ENCODE measurements around the gene B4GALNT3. TPM values are rescaled to one million over a fixed set of nuclear protein-coding genes. Genes with fewer than 3 reads are reported as not detected.

The B4GALNT3 gene
- total RNA-seq, 1 experiment from 2014 or later, result 23.3 TPM

- H3K18ac ChIP-seq (ENCODE audit: insufficient read length, low read depth, low read length), result no peak overlapping the region
- DNase-seq, result no peak
- WGBS (ENCODE audit: extremely low coverage, insufficient read length, low lambda C conversion rate), result no CpG with 5 or more reads among the region's 7 CpGs
- no peak overlapping the region for H4K8ac ChIP-seq (replicated peaks; ENCODE audit: insufficient read length, low read depth, low read length)
- H3K27ac Mint-ChIP-seq, result no peak overlapping the region
- peaks cover 11 to 15% of the 10 kb centered on the region in 2 experiments for H3K4me1 Mint-ChIP-seq
- no peaks in the 10 kb centered on the region for H3K23me2 ChIP-seq (ENCODE audit: insufficient read length, low read depth, low read length, poor library complexity, severe bottlenecking)
- no peaks in the 10 kb centered on the region for H3K9me3 Mint-ChIP-seq
- no peak overlapping the region for H3K14ac ChIP-seq (ENCODE audit: insufficient read depth, low read length)
- no peak overlapping the region for H3K4me2 ChIP-seq (ENCODE audit: insufficient read depth, insufficient read length, low read length)
- no peak overlapping the region for H2BK12ac ChIP-seq (ENCODE audit: insufficient read length, low read depth, low read length)
- H3K56ac ChIP-seq (ENCODE audit: insufficient read length, low read depth, low read length), result no peak overlapping the region
- no peak overlapping the region for H3K4me3 Mint-ChIP-seq
- H4K20me1 ChIP-seq (ENCODE audit: control insufficient read depth, insufficient read depth, insufficient read length), result no peaks in the 10 kb centered on the region
- no peak overlapping the region for H2BK5ac ChIP-seq (ENCODE audit: insufficient read length, low read length)
- H3K9ac ChIP-seq (ENCODE audit: extremely low read depth, insufficient read length, low read length), result no peak overlapping the region
- H4K5ac ChIP-seq (ENCODE audit: insufficient read length, low read depth, low read length), result no peak overlapping the region
- H3K23ac ChIP-seq (ENCODE audit: insufficient read length, low read depth, low read length), result no peak overlapping the region
- H3K79me1 ChIP-seq (ENCODE audit: insufficient read depth, low read depth, low read length, poor library complexity, severe bottlenecking), result no peaks in the 10 kb centered on the region
- no peak overlapping the region for H4K91ac ChIP-seq (ENCODE audit: insufficient read length, low read depth, low read length)
- H3K27ac ChIP-seq (ENCODE audit: insufficient read length, low read depth, low read length), result no peak overlapping the region
- peaks cover 0 to 3% (median 0%) of the 10 kb centered on the region in 3 experiments; a peak in 2 of 7 replicates for H3K36me3 Mint-ChIP-seq (ENCODE audit: insufficient read depth in 1 of 3, low read depth in 3 of 3)
- H3K4ac ChIP-seq (ENCODE audit: low read depth, low read length), result no peak overlapping the region
- H3T11ph ChIP-seq (ENCODE audit: low read length), result no peak overlapping the region
- no peaks in the 10 kb centered on the region for H3K27me3 ChIP-seq (ENCODE audit: insufficient read depth, low read length)
- H2AK5ac ChIP-seq (ENCODE audit: insufficient read length, low read length), result no peak overlapping the region
- H2BK120ac ChIP-seq (ENCODE audit: low read depth, low read length, poor library complexity, severe bottlenecking), result no peak overlapping the region
- no peaks in the 10 kb centered on the region for H3K79me2 ChIP-seq (ENCODE audit: insufficient read depth, low read length)
- H2AFZ ChIP-seq (ENCODE audit: low read length), result no peak overlapping the region
- H2BK20ac ChIP-seq (ENCODE audit: low read depth, low read length, poor library complexity, severe bottlenecking), result no peak overlapping the region
- no peak overlapping the region for H2BK15ac ChIP-seq (ENCODE audit: low read depth, low read length)
- H3K27me3 Mint-ChIP-seq (ENCODE audit: low read depth), result no peaks in the 10 kb centered on the region
- H3K9me3 ChIP-seq (ENCODE audit: control insufficient read depth, low read depth, low read length), result no peaks in the 10 kb centered on the region
- H3K4me1 ChIP-seq (ENCODE audit: insufficient read depth, low read length), result no peaks in the 10 kb centered on the region
- no peak for TF ChIP-seq CTCF (conservative IDR thresholded peaks at IDR 0.05)
These were observed 63.1 kb downstream of the B4GALNT3 start for GRCh38 chr12:522692-523378.

Measured in H9 (cell line).